ENCODE data around the gene TLK2. TPM values are rescaled to one million over a fixed set of nuclear protein-coding genes. Genes with fewer than 3 reads are reported as not detected.

Gene TLK2
- polyA plus RNA-seq, 1 of the 3 experiments (the other 2 are of a cell fraction) = 51.9 TPM

DNA sequence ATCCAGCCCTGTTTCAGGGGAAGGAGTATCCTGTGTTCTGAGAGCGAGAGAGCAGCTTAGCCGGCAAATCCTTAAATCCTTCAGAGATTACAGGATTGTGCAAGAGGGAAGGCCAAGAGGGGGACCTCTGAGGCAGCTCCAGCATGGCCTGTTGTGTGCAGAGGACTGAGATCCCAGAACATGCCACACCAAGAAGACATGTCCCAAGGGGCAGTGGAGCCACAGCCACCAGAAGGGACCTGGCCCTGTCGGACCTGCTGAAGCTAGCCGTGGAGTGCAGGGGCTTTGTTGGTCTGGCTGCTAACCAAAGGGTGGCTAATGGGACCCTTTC is 147.2 kb downstream of the TLK2 start:
- CTCF ChIA-PET = interaction anchor here (1.4 kb wide), 1 partner anchor 18 kb away, joined by 4 read pairs; no protein-coding TSS in a partner anchor

More for the DNA sequence above, 147.2 kb downstream of the TLK2 start:
- peaks cover 20% of the 10 kb centered on the region for H4K20me1 ChIP-seq (ENCODE audit: insufficient read depth)
- no peak overlapping the region for H3K27ac ChIP-seq (ENCODE audit: low read depth in 2 of 2, low read length in 1 of 2)
- no peak overlapping the region for H3K9ac ChIP-seq
- H3K36me3 ChIP-seq (replicated peaks in 1 of 2; ENCODE audit: control insufficient read depth in 1 of 2, insufficient read depth in 2 of 2, low read length in 1 of 2) = peaks cover 0 to 8% of the 10 kb centered on the region in 2 experiments
- no peak overlapping the region for H2AFZ ChIP-seq (ENCODE audit: low read depth)
- H3K4me3 ChIP-seq (ENCODE audit: low read depth in 2 of 2, low read length in 1 of 2) = no peak overlapping the region
- H3K79me2 ChIP-seq (ENCODE audit: insufficient read depth) = peaks cover 54% of the 10 kb centered on the region
- 91% methylated on average over 4 of the region's 4 CpGs for WGBS (ENCODE audit: low lambda C conversion rate)
- H3F3A ChIP-seq (replicated peaks; ENCODE audit: insufficient read depth) = peaks cover 10% of the 10 kb centered on the region
- H3K9me2 ChIP-seq = no peaks in the 10 kb centered on the region
- peaks cover 15 to 31% of the 10 kb centered on the region in 2 experiments; a peak in 3 of 4 replicates for H3K4me1 ChIP-seq (ENCODE audit: control insufficient read depth in 1 of 2, insufficient read depth in 2 of 2, low read depth in 1 of 2, low read length in 1 of 2)
- no peaks in the 10 kb centered on the region for H3K27me3 ChIP-seq (ENCODE audit: insufficient read depth)
- H3K4me2 ChIP-seq = no peak overlapping the region; the same call in 1 of the 2 replicates
- DNase-seq = peak; percentile 13
- no peaks in the 10 kb centered on the region for H3K9me3 ChIP-seq
- TF ChIP-seq, protein P1, sequence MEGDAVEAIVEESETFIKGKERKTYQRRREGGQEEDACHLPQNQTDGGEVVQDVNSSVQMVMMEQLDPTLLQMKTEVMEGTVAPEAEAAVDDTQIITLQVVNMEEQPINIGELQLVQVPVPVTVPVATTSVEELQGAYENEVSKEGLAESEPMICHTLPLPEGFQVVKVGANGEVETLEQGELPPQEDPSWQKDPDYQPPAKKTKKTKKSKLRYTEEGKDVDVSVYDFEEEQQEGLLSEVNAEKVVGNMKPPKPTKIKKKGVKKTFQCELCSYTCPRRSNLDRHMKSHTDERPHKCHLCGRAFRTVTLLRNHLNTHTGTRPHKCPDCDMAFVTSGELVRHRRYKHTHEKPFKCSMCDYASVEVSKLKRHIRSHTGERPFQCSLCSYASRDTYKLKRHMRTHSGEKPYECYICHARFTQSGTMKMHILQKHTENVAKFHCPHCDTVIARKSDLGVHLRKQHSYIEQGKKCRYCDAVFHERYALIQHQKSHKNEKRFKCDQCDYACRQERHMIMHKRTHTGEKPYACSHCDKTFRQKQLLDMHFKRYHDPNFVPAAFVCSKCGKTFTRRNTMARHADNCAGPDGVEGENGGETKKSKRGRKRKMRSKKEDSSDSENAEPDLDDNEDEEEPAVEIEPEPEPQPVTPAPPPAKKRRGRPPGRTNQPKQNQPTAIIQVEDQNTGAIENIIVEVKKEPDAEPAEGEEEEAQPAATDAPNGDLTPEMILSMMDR (IDR thresholded peaks at IDR 0.05) = no peak
- no peak for TF ChIP-seq SMC3 (IDR thresholded peaks at IDR 0.05; ENCODE audit: low read depth, low read length)
- TF ChIP-seq POLR2AphosphoS5 (IDR thresholded peaks at IDR 0.05; ENCODE audit: low read depth, low read length) = no peak
- TF ChIP-seq, protein P2, sequence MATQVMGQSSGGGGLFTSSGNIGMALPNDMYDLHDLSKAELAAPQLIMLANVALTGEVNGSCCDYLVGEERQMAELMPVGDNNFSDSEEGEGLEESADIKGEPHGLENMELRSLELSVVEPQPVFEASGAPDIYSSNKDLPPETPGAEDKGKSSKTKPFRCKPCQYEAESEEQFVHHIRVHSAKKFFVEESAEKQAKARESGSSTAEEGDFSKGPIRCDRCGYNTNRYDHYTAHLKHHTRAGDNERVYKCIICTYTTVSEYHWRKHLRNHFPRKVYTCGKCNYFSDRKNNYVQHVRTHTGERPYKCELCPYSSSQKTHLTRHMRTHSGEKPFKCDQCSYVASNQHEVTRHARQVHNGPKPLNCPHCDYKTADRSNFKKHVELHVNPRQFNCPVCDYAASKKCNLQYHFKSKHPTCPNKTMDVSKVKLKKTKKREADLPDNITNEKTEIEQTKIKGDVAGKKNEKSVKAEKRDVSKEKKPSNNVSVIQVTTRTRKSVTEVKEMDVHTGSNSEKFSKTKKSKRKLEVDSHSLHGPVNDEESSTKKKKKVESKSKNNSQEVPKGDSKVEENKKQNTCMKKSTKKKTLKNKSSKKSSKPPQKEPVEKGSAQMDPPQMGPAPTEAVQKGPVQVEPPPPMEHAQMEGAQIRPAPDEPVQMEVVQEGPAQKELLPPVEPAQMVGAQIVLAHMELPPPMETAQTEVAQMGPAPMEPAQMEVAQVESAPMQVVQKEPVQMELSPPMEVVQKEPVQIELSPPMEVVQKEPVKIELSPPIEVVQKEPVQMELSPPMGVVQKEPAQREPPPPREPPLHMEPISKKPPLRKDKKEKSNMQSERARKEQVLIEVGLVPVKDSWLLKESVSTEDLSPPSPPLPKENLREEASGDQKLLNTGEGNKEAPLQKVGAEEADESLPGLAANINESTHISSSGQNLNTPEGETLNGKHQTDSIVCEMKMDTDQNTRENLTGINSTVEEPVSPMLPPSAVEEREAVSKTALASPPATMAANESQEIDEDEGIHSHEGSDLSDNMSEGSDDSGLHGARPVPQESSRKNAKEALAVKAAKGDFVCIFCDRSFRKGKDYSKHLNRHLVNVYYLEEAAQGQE (IDR thresholded peaks at IDR 0.05; ENCODE audit: low read depth, low read length) = no peak
- no peak for TF ChIP-seq RAD21 (IDR thresholded peaks at IDR 0.05; ENCODE audit: low read length)
- TF ChIP-seq, protein P3, sequence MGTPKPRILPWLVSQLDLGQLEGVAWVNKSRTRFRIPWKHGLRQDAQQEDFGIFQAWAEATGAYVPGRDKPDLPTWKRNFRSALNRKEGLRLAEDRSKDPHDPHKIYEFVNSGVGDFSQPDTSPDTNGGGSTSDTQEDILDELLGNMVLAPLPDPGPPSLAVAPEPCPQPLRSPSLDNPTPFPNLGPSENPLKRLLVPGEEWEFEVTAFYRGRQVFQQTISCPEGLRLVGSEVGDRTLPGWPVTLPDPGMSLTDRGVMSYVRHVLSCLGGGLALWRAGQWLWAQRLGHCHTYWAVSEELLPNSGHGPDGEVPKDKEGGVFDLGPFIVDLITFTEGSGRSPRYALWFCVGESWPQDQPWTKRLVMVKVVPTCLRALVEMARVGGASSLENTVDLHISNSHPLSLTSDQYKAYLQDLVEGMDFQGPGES (IDR thresholded peaks at IDR 0.05; ENCODE audit: low read depth, low read length) = no peak
- POLR2A ChIA-PET = no interaction called here

Data from SK-N-SH (cell line).